ENCODE results near the gene GPATCH8.

- no peak for TF ChIP-seq ZFP3 (CRISPR knock-in tag; IDR thresholded peaks at IDR 0.05)
- no peak for TF ChIP-seq TCF4 (CRISPR knock-in tag; IDR thresholded peaks at IDR 0.05; ENCODE audit: borderline replicate concordance)
- TF ChIP-seq ARNTL (CRISPR knock-in tag; IDR thresholded peaks at IDR 0.05; ENCODE audit: borderline replicate concordance, low read depth) = no peak
- no peak for TF ChIP-seq SNAI2 (CRISPR knock-in tag; IDR thresholded peaks at IDR 0.05)
- TF ChIP-seq POU6F1 (CRISPR knock-in tag; IDR thresholded peaks at IDR 0.05; ENCODE audit: borderline replicate concordance, low read depth) = no peak
- no peak for TF ChIP-seq CSDC2 (CRISPR knock-in tag; IDR thresholded peaks at IDR 0.05)
- no peak for TF ChIP-seq PATZ1 (CRISPR knock-in tag; IDR thresholded peaks at IDR 0.05; ENCODE audit: borderline replicate concordance)
- TF ChIP-seq ZFP30 (CRISPR knock-in tag; IDR thresholded peaks at IDR 0.05) = no peak
- TF ChIP-seq CREB5 (CRISPR knock-in tag; IDR thresholded peaks at IDR 0.05; ENCODE audit: low read depth) = no peak
- no peak for TF ChIP-seq ZC3H10 (CRISPR knock-in tag; IDR thresholded peaks at IDR 0.05)
- no peak for TF ChIP-seq RARB (CRISPR knock-in tag; IDR thresholded peaks at IDR 0.05)
Measured at GRCh38 chr17:44529864-44530263, 26.7 kb upstream of the GPATCH8 start.

All from SK-N-SH treated with all-trans-retinoic acid at 6 μM for 48 hours (cell line).